ENCODE results near the gene CORO6.
A peak's percentile ranks its signal among the peaks of the same experiment; 100 is the strongest.

Gene CORO6

GRCh38 chr17:29621751-29622194 is 939 bp downstream of the CORO6 start:
- Histone ChIP-seq H3K9me3 (ENCODE audit: insufficient read depth, low read length) (peaks cover 6% of the 10 kb centered on the region; the same call in 1 of the 2 replicates), H3K27me3 (ENCODE audit: insufficient read depth, insufficient read length) (peaks cover 48% of the 10 kb centered on the region), H3K36me3 (ENCODE audit: insufficient read depth, insufficient read length, low read length) (no peaks in the 10 kb centered on the region), H3K9ac (ENCODE audit: insufficient read length, low read depth) (no peak overlapping the region), H3K4me1 (ENCODE audit: insufficient read depth, insufficient read length) (peaks cover 24% of the 10 kb centered on the region), H3K4me3 (ENCODE audit: insufficient read length, low read depth) (no peak overlapping the region)
- DNase-seq (ENCODE audit: low read depth, low spot score): no peak
- TF ChIP-seq SUZ12 (IDR thresholded peaks at IDR 0.05; ENCODE audit: extremely low read depth, insufficient read depth, insufficient read length) (no peak), ZNF274 (IDR thresholded peaks at IDR 0.05; ENCODE audit: low read depth, low read length) (no peak), YY1 (IDR thresholded peaks at IDR 0.05; ENCODE audit: insufficient read depth, insufficient read length) (no peak)

GRCh38 chr17:29620779-29621500 is 1.8 kb downstream of the CORO6 start:
- Histone ChIP-seq H3K27me3 (ENCODE audit: insufficient read depth, insufficient read length) (peaks cover 57% of the 10 kb centered on the region), H3K4me1 (ENCODE audit: insufficient read depth, insufficient read length) (peaks cover 26% of the 10 kb centered on the region), H3K4me3 (ENCODE audit: insufficient read length, low read depth) (no peak overlapping the region), H3K9me3 (ENCODE audit: insufficient read depth, low read length) (peaks cover 6% of the 10 kb centered on the region; the same call in 1 of the 2 replicates), H3K9ac (ENCODE audit: insufficient read length, low read depth) (no peak overlapping the region), H3K36me3 (ENCODE audit: insufficient read depth, insufficient read length, low read length) (no peaks in the 10 kb centered on the region)
- DNase-seq (ENCODE audit: low read depth, low spot score): no peak
- TF ChIP-seq YY1 (IDR thresholded peaks at IDR 0.05; ENCODE audit: insufficient read depth, insufficient read length) (no peak), ZNF274 (IDR thresholded peaks at IDR 0.05; ENCODE audit: low read depth, low read length) (no peak), SUZ12 (IDR thresholded peaks at IDR 0.05; ENCODE audit: extremely low read depth, insufficient read depth, insufficient read length) (no peak)

DNA sequence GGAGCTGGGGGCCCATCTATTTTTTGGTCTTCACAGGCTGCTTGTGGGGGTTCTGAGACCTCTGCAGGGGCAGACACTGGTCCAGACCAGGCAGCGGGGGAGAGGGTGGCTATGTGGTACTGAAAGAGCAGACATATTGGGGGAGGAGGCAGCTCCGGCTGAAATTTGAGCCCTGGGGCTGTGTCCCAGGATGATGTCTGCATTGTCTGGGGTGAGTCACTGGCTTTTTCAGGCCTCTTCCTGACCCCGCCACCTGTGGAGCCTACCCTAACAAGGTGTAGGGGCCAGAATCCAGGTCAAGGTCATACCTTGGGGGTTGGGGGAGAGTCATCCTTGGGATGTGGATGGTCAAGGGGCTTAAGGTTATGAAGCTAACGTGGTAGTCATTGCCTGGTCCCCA is 2.4 kb downstream of the CORO6 start:
- no peaks in the 10 kb centered on the region for H3K36me3 ChIP-seq (ENCODE audit: insufficient read depth, insufficient read length, low read length)
- TF ChIP-seq YY1 (IDR thresholded peaks at IDR 0.05; ENCODE audit: insufficient read depth, insufficient read length) (peak; percentile 21), ZNF274 (IDR thresholded peaks at IDR 0.05; ENCODE audit: low read depth, low read length) (no peak)
- DNase-seq (ENCODE audit: low read depth, low spot score): peak; percentile 39
- no peak overlapping the region for H3K9ac ChIP-seq (ENCODE audit: insufficient read length, low read depth)
- H3K27me3 ChIP-seq (ENCODE audit: insufficient read depth, insufficient read length): peaks cover 61% of the 10 kb centered on the region
- peaks cover 6% of the 10 kb centered on the region; the same call in 1 of the 2 replicates for H3K9me3 ChIP-seq (ENCODE audit: insufficient read depth, low read length)
- no peak overlapping the region for H3K4me3 ChIP-seq (ENCODE audit: insufficient read length, low read depth)
- peaks cover 26% of the 10 kb centered on the region for H3K4me1 ChIP-seq (ENCODE audit: insufficient read depth, insufficient read length)

DNA sequence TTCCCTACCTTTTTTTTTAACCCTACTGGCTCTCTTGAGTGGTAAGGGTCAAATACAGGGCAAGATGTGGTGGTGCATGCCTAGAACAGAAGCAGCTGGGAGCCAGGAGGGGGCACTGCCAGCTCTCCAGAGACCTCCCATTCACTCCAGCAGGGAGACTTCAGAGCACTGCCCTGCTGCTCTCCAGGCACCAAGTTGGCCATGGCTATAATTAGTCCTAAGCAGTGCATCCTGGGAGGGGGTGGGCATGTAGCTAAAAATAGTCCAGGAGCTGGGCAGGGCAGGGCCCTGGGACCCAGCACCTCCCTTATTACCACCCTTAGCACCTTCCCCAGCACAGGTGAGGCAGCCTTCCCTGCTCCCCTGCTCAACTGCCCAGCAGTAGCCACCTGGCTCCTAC is 3.5 kb downstream of the CORO6 start:
- peaks cover 71% of the 10 kb centered on the region for H3K27me3 ChIP-seq (ENCODE audit: insufficient read depth, insufficient read length)
- H3K9ac ChIP-seq (ENCODE audit: insufficient read length, low read depth): no peak overlapping the region
- peaks cover 28% of the 10 kb centered on the region for H3K4me1 ChIP-seq (ENCODE audit: insufficient read depth, insufficient read length)

GRCh38 chr17:29618272-29619065 is 4.2 kb downstream of the CORO6 start:
- Histone ChIP-seq H3K27me3 (ENCODE audit: insufficient read depth, insufficient read length) (peaks cover 67% of the 10 kb centered on the region), H3K9me3 (ENCODE audit: insufficient read depth, low read length) (peaks cover 6% of the 10 kb centered on the region; the same call in 1 of the 2 replicates), H3K36me3 (ENCODE audit: insufficient read depth, insufficient read length, low read length) (no peaks in the 10 kb centered on the region), H3K4me1 (ENCODE audit: insufficient read depth, insufficient read length) (peaks cover 30% of the 10 kb centered on the region), H3K9ac (ENCODE audit: insufficient read length, low read depth) (peak overlapping the region; percentile 50), H3K4me3 (ENCODE audit: insufficient read length, low read depth) (no peak overlapping the region)
- DNase-seq (ENCODE audit: low read depth, low spot score): no peak
- no peak for TF ChIP-seq SUZ12 (IDR thresholded peaks at IDR 0.05; ENCODE audit: extremely low read depth, insufficient read depth, insufficient read length)
- TF ChIP-seq YY1 (IDR thresholded peaks at IDR 0.05; ENCODE audit: insufficient read depth, insufficient read length): no peak
- no peak for TF ChIP-seq ZNF274 (IDR thresholded peaks at IDR 0.05; ENCODE audit: low read depth, low read length)

More for the DNA sequence above, 3.5 kb downstream of the CORO6 start:
- H3K4me3 ChIP-seq (ENCODE audit: insufficient read length, low read depth): no peak overlapping the region
- peaks cover 6% of the 10 kb centered on the region; the same call in 1 of the 2 replicates for H3K9me3 ChIP-seq (ENCODE audit: insufficient read depth, low read length)
- no peak for DNase-seq (ENCODE audit: low read depth, low spot score)
- no peaks in the 10 kb centered on the region for H3K36me3 ChIP-seq (ENCODE audit: insufficient read depth, insufficient read length, low read length)
- TF ChIP-seq ZNF274 (IDR thresholded peaks at IDR 0.05; ENCODE audit: low read depth, low read length) (no peak), SUZ12 (IDR thresholded peaks at IDR 0.05; ENCODE audit: extremely low read depth, insufficient read depth, insufficient read length) (no peak), YY1 (IDR thresholded peaks at IDR 0.05; ENCODE audit: insufficient read depth, insufficient read length) (no peak)

DNA sequence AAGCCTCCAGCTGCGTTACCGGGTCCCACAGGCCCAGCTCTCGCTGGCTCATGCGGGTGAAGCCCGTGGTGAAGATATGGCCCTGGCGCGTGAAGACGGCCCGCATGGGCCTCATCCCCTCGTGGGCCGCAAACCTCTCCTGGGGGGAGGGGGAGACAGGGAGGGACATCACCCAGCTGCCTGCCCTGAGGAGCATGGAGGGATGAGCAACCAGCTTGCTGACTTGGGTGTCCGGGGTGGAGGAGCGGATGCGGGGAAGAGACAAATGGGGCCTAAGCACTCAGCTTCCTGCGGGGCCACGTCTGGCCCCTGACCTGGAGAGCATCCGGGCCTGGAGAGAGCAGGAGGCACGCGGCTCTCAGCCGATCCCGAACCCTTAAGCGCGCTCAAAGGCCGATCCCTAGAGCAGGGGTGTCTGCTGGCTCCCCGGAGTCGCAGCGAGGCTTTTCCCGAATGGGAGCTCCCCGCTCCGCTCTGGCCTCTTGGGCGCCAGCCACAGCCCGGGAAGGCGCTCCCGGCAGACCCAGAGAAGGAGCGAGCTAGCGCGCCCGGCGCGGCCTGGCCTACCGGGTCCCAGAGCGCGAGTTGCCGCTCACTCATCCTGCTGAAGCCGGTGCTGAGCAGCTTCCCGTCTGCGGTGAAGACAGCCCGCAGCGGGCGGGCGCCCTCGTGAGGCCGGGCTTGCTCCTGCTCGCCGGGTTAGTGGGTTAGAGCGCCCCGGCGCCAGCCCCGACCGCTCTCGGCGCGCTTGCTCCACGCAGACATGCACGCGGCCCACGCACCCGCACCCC is 5.0 kb downstream of the CORO6 start:
- peaks cover 26% of the 10 kb centered on the region for H3K4me1 ChIP-seq (ENCODE audit: insufficient read depth, insufficient read length)
- H3K27me3 ChIP-seq (ENCODE audit: insufficient read depth, insufficient read length): peaks cover 67% of the 10 kb centered on the region
- H3K9me3 ChIP-seq (ENCODE audit: insufficient read depth, low read length): peaks cover 10% of the 10 kb centered on the region; the same call in 1 of the 2 replicates
- TF ChIP-seq ZNF274 (IDR thresholded peaks at IDR 0.05; ENCODE audit: low read depth, low read length) (no peak), SUZ12 (IDR thresholded peaks at IDR 0.05; ENCODE audit: extremely low read depth, insufficient read depth, insufficient read length) (no peak), YY1 (IDR thresholded peaks at IDR 0.05; ENCODE audit: insufficient read depth, insufficient read length) (no peak)
- no peaks in the 10 kb centered on the region for H3K36me3 ChIP-seq (ENCODE audit: insufficient read depth, insufficient read length, low read length)
- peak overlapping the region; percentile 50 for H3K9ac ChIP-seq (ENCODE audit: insufficient read length, low read depth)
- no peak for DNase-seq (ENCODE audit: low read depth, low spot score)
- H3K4me3 ChIP-seq (ENCODE audit: insufficient read length, low read depth): no peak overlapping the region

Data from NT2/D1 (cell line).